AG08396 (cell line): Measurements from ENCODE around the gene ISCU.

Experiments used
- DNase-seq: peaks from one replicate; pipeline ENCODE4 v3.0.0; 2012; ENCODE audit warnings: low spot score, mixed read lengths

ISCU gene

DNA sequence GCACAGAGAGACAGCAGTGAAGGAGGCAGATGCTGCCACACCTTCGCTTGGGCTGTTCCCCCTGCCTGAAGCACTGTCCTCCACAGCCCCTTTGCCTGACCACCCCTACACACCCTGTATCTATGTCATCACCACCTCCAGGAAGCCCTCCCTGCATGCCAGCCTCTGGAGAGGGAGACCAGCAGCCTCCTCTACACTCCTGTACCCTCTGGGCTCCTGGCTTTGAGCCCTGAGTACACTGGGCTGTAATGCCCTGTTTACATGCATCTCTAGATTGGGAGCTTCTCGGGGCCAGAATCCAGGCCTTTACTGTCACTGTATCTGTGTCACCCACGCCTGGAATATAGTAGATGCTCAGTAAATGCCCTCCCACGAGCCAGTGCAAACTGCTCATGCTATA is 41.3 kb downstream of the ISCU start:
- DNase-seq, result no peak

DNA sequence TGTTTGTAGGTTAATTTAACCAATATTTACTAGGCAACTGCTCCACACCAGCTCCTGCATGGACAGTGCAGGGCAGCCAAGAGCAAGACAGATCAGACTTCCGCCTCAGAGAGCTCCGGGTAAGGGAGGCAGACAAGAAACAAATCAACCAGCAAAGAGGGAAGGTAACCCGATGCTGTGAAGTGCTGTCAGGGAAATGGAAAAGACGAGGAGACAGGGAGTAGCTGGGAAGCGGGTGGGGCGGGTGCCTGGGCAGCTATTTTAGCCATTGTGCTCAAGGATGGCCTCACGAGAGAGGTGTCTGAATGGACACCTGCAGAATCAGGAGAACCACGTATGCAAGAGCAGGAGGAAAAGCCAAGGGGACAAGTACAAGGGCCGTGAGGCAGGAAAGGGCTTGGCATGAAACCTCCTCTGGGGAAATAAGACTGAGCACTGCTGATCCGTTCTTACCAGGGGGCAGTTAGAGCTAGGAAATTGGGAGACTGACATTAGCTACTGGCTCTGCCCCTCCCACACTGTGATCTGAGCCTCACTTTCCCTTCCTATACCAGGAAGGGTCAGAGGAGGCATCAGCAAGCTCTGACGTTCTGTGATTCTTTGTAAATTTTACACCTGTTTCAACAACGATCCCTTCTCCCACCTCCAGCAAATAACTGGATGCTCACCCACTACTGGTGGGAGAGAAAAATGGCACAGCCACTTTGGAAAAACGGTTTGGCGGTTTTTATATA is 42.0 kb downstream of the ISCU start:
- no peak for DNase-seq

DNA sequence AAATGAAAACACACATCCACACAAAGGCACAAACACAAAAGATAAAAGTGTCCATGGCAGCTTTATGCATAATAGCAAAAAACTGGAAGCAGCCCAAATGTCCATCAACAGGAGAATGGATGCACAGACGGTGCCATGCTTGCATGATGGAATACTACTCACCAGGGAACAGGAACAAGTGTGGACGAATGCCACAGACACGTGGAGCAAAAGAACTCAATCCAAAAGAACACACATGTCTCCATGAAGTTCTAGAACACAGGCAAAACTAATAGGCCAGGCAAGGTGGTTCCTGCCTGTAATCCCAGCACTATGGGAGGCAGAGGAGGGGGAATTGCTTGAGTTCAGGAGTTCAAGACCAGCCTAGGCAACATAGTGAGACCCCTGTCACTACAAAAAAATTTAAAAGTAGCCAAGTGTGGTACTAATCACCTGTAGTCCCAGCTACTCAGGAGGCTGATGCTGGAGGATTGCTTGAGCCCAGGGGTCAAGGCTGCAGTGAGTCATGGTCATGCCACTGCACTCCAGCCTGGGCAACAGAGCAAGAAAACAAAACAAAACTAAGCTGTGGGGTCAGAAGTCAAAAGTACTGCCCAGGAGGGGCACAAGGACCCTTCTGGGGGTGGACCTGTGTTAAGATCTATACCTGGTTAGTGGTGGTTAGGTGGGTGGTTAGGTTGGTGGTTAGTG is 42.7 kb downstream of the ISCU start:
- DNase-seq, result no peak

DNA sequence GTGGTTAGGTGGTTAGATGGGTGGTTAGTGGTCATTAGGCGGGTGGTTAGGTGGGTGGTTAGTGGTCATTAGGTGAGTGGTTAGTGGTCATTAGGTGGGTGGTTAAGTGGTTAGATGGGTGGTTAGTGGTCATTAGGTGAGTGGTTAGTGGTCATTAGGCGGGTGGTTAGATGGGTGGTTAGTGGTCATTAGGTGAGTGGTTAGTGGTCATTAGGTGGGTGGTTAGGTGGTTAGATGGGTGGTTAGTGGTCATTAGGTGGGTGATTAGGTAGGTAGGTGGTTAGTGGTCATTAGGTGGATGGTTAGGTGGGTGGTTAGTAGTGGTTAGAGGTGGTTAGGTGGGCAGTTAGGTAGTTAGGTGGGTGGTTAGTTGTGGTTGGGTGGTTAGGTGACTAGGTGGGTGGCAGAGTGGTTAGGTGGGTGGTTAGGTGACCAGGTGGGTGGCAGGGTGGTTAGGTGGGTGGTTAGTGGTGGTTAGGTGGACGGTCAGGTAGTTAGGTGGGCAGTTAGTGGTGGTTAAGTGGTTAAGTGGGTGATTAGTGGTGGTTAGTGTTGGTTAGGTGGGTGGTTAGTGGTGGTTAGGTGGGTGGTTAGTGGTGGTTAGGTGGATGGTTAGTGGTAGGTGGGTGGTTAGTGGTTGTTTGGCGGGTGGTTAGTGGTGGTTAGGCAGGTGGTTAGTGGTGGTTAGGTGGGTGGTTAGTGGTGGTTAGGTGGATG is 43.5 kb downstream of the ISCU start:
- no peak for DNase-seq

DNA sequence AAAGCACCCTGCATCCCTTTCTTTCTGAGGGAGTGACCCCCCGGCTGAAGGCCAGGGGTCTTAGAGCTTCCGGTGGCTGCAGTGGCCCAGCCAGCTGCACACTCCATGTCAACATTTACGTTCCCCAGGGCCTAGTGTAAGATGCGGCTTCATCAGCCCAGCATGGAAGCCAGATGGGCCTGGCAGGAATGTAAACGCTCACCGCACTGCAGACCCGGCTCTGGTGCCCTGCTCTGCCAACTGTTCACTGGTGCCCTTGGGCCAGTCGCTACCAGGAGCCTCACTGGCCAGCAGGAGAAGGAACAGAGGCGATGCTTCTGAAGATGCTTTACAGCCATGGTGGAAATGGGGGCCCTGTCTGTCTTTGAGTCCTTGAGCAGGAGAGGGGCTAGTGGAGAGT is 44.1 kb downstream of the ISCU start:
- no peak for DNase-seq

DNA sequence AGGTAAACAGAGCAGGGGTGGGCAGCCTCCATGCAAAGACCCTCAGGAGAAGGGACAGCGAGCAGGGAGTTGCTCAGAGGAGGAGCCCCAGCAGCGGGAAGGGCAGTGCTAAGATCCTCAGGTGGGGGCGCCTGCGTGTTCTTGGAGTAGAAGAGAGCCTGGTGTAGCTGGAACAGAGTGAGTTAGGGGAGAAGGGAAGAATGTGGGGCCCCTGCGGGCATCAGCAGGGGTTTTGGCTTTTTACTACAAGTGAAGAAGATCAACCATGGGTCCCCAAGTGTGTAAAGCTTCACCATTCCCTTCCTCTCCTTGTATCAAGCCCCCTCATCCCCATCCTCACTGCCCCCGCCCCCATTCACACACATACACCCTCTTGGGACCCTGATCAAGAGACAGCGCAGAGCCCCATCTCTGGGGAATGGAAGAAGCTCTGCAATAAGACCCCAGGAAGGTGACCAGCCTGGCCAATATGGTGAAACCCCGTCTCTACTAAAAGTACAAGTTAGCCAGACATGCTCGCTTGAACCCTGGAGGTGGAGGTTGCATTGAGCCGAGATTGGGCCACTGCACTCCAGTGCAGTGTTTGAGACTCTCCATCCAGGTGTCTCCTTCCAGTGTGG is 45.7 kb downstream of the ISCU start:
- no peak for DNase-seq

DNA sequence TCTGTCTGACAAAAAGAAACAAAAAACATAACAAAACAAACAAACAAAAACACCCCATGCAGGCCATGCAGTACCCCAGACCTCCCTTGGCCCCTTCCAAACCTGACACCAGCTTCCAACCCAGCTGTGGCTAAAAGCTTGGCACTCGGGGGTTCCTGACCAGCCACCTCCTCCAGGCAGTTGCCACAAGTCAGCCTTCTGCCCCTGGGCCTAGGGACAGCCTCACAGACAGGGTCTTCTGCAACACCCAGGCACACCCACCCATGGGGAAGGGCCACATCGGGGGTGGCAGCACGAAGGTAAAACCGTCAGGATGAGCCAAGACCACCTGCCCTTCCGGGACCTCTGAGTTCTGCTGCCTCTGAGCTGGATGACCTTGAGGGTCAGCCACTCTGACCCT is 46.2 kb downstream of the ISCU start:
- DNase-seq, result no peak

DNA sequence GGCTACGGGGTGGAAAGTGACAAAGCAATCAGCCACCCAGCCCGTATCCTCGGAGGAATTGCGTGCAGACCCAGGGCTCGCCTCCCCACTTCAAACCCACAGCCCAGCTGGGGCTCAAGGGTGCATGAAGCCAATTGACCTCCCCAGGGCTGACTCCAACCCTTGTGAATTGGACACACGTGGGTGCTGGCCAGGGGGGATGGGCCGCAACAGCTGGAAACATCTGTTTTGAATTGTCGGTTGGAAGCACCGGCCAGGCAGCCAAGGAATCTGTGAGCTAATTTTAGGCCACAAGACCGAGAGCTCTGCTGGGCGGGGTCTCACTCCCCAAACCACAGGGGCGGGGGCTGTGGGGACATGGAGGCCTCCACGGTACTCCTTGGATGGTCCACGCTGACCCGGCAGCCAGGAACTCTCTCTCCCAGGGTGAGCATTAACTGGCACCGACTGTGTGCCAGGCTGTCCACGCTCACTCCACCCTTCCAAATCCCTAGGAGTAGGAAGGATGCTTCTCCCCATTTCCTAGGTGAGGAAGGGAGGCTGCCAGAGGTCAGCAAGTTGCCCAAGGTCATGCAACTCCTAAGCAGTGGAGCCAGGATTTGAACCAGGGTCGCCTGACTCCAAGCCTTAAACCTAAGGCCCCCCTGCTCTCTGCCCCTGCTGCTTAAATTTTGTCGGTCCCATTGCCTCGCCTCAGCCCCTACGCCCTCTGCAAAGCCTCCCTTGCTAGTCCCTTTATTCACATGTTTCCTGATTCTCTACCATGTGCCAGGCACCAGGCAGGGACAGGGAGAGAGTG is 47.3 kb downstream of the ISCU start:
- peak; percentile 86 for DNase-seq

DNA sequence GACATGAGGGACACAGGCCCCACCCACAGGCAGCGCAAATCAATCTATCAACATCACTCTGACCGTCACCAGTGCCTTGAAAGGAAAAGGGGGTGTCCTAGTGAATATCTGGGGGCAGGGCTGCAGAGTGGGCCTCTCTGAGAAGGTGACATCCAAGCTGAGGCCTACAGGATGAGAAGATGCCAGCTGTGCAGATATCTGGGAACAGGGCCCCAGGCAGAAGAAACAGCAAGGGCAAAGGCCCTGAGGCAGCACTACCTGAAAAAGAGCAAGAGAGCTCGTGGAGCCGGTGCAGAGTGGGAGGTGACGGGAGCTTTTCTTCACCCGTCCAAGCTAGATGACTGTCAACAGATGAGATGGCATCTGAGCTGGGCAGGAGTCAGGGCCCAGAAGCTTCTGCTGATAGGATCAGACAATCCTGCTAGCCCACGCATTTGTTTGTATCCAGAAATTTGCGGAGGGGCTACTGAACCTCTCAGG is 48.0 kb downstream of the ISCU start:
- DNase-seq, result no peak

DNA sequence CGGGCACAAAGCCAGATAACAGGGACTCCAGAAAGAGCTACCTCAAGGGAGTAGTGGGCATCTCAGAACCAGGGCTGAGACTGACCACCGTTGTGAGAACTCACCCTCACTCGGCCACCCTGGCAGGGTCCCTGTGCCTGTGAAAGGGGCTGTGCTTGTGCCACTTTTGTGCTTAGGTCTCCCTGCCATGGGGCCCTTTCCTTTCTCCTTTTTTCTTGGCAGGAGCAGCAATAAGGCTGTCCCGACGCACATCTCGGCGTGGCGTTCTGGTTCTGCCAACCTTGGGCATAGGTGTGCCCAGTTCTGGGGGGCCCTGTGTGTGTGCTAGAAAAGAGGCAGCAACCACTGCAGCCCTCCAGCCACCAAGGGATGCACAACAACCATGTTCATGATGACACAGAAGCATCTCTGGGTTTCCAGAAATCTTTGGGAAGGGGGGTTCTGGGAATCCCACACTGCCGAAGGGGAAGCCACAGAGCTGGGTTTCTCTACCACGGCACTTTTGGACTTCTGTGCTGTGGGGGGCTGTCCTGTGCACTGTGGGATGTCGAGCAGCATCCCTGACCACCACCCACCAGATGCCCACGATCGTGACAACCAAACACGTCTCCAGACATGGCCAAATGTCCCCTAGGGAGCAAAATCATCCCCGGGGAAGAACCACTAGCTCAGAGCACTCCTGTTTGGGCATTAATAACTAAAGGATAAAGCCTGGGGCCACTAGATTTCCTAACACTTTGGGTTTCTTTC is 48.6 kb downstream of the ISCU start:
- no peak for DNase-seq

DNA sequence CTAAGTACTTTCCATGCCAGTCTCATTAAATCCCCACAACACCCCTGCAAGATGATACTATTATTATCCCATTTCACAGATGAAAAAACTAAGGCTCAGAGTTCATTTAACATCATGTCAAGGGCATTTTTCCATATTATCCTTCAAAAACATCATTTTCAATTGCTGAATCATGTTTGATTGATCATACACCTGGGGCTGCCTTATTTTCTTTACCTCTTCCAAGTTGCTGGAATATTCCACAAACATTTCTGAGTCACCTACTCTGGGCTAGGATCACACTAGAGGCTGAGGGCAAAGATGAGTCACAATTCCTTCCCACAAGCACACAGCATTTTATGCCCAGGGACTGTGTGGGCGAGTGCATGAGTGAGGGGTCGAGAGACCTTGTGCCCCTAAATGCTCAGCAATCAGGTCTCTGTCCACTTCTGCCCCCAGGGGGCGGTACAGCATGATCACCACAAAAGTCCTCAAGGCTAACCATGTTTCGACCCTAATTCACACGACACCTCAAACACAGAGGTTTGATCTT is 49.6 kb downstream of the ISCU start:
- peak; percentile 67 for DNase-seq

DNA sequence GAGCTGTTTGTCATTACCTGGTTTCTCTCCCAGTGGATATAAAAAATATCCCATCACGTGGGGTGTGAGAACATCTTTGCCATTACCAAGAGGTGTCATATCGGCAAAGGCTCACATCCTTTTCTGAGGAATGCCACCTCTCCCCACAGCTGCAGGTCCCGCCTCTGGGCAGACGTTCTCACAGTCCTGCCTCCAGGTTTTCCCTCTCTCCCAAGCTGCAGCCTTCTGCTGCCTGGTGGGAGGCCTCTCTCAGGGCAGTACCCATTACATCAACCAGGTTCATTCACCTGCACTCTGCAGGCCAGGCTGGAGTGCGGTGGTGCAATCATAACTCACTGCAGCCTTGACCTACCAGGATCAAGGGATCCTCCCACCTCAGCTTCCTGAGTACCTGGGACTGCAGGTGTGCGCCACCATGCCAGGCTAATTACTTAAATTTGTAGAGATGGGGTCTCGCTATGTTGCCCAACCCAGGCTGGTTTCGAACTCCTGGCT is 50.4 kb downstream of the ISCU start:
- DNase-seq, result no peak

DNA sequence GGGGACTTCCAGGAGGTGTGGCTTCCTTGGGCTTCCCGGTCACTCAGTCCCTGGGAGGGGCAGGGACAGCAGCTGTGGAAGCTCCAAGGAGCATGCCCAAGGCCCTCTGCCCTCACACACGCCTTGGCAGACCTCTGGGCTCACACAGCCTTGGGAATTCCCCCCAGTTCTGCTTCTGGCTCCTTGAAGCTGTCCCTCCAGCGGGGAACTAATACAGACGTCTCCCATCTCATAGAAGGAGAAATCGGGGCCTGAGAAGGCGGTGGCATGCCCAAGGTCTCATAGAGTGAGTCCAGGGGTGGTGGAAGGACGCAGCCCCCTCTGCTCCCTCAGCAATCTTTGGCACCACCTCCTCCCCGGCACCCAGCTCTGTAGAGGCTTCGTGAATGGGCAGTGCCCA is 51.2 kb downstream of the ISCU start:
- no peak for DNase-seq

DNA sequence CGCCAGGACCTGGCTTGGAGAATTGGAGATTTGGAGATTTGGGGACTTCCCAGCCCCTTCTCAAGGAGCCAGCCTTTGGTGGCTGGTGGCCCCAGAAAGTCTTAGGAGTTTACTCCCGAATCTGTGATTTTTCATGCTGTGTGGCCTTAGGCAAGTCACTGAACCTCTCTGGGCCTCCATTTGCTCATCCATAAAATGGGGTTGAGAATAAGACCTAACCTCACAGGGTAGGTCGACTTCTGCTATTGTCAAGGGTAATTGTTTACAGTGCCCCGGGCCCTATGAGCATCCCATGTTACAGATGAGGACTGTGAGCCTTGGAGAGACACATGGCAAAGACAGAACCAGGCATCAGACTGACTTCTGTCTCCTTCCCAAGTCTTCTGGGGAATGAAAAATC is 51.6 kb downstream of the ISCU start:
- no peak for DNase-seq

DNA sequence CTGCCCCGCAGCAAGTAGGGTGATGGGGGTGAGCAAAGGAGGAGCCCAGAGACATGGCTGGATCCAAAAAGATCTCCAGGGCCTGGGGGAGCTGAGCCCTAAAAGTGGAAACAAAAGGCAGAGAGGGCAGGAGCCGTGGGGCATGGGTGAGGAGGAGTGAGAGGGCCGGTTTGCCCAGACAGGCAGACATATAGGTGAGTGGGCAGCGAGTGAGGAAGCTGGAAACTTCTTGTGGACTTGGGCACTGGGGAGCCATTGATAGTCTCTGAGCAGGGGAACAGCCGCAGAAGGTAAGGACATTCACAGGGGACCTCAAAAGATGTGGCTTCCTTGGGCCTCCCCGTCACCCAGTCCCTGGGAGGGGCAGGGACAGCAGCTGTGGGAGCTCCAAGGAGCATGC is 52.2 kb downstream of the ISCU start:
- no peak for DNase-seq

DNA sequence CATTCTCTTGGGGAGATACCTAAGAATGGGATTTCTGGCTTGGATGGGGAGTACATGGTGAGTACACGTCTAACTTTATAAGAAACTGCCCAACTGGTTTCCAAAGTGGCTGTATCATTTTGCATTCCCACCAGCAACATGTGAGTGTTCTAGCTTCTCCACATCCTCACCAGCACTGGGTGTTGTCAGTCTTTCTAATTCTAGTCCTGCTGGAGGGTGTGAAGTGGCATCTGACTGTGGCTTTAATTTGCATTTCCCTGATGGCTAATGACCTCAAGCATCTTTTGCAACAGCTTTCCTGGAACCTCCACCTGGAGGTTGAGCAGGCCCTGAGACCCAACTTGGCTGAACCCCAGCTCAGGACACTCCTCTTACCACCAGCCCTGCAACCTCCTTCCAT is 53.5 kb downstream of the ISCU start:
- no peak for DNase-seq

DNA sequence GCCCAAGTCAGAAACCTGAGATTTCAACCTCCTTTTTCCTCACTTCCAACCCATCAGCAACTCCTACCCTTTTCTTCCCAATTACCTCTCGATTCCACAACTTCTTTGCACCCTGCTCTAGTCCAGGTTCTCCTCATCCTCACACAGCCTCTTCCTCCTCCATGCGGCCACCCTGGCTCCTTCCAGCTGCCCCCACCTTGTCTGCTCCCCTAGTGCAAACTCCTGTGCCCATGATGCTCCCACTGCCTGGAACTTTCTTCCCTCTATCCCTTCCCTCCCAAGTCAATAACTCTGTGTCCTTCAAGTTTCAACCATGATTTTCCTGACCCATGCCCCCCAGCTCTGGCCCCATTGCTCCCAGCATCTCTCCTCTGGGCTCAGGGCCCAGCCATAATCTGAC is 54.0 kb downstream of the ISCU start:
- DNase-seq, result no peak

DNA sequence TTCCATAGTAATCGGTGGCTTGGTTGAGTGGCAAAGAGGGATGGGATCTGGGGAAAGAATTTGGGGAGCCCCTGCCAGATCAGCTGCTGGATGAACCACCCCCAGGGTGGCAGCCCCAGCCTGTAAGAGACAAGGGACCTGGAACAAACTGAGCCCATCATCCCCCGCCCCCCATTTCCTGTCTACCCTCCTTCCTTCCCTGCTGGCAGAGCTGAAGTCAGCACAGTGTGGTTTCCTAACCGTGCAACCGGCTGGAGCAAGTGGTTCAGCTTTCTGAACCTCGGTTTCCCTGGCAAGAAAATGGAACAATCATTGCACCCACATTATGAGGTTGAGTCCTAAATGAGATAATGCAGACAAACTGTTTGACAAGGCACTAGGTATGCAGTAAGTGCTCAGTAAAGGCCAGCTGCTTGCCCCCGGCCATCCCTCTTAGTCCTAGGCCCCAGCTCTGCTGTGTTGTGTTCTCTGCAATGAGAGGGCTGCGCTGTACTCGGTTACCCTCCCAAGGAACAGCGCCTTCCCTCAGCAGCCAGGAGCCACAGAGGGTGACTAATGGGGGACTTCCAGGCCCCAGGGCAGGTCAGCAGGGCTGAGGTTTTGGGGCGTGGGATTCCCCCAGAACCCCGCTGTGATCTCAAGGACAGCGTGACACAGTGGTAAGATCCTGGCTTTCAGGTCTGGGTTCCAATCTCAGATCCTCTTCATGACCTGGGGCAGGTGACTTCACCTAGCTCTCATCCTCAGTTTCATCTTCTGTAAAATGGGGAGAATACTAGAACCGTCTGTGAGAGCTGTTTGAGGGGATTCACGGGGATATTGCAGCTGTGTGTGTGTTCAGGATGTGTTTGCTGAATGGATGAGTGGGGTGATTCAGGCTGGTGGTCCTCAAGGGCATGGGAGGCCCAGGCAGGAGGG is 54.8 kb downstream of the ISCU start:
- DNase-seq, result no peak
